OCI-LY3 (cell line): ENCODE measurements around the gene TACR1.
"Not testable (repeated sequence)": the region's sequence is repeated elsewhere in the genome, so short reads cannot be mapped to it uniquely, and the experiment has no call there.

Experiments used
- H2AFZ ChIP-seq: fragments of 200-600, 300-600 bp; shearing (Covaris generic); 2 replicates; pipeline ENCODE4 v1.6.0; 2014; ENCODE audit warnings: antibody characterized with exemption, low read depth, low read length
- H3K27ac ChIP-seq: fragments of 200-600, 300-600 bp; sonication (generic); 2 replicates; pipeline ENCODE4 v1.5.1; 2014; ENCODE audit warnings: mild to moderate bottlenecking, low read length, moderate library complexity, mixed read lengths
- H3K27me3 ChIP-seq: fragments of 200-600, 300-600 bp; sonication (generic); 2 replicates; pipeline ENCODE4 v1.6.1; 2014; ENCODE audit warnings: low read depth, low read length, mixed read lengths
- H3K36me3 ChIP-seq: fragments of 200-600, 300-600 bp; sonication (generic); replicated peaks from 2 replicates; pipeline ENCODE3; 2014; ENCODE audit warnings: low read depth, low read length, mixed read lengths
- H3K4me1 ChIP-seq: fragments of 300-600, 200-600 bp; sonication (generic); 2 replicates; pipeline ENCODE4 v1.6.1; 2014; ENCODE audit warnings: low read length, mixed read lengths
- H3K4me2 ChIP-seq: fragments of 200-600, 300-600 bp; sonication (generic); 2 replicates; pipeline ENCODE4 v1.6.1; 2014; ENCODE audit warnings: low read length, mixed read lengths
- H3K4me3 ChIP-seq: fragments of 300-600, 200-600 bp; sonication (generic); 2 replicates; pipeline ENCODE4 v1.5.1; 2014; ENCODE audit warnings: antibody characterized with exemption, mild to moderate bottlenecking, low read length, moderate library complexity
- H3K79me2 ChIP-seq: fragments of 300-600, 200-600 bp; shearing (Covaris generic); 2 replicates; pipeline ENCODE4 v1.6.1; 2014; ENCODE audit warnings: mild to moderate bottlenecking, low read length, mixed read lengths
- H3K9ac ChIP-seq: fragments of 300-600, 200-600 bp; shearing (Covaris generic); 2 replicates; pipeline ENCODE4 v1.6.0; 2014; ENCODE audit warnings: mild to moderate bottlenecking, low read length, moderate library complexity
- H3K9me3 ChIP-seq: fragments of 200-600, 300-600 bp; shearing (Covaris generic); 2 replicates; pipeline ENCODE4 v1.6.1; 2014; ENCODE audit warnings: low read length, mixed read lengths; ENCODE audit not compliant: insufficient read depth
- H4K20me1 ChIP-seq: fragments of 200-600, 300-600 bp; sonication (generic); 2 replicates; pipeline ENCODE4 v1.6.1; 2016; ENCODE audit warnings: low read length, mixed read lengths; ENCODE audit not compliant: insufficient read depth
- CTCF ChIP-seq: fragments of 200-600, 300-600 bp; sonication (generic); IDR thresholded peaks from 2 replicates; pipeline ENCODE4 v1.5.1; 2014; ENCODE audit warnings: antibody characterized with exemption, low read length, low read depth
- EZH2phosphoT487 ChIP-seq: fragments of 200-600 bp; shearing (Covaris generic); IDR thresholded peaks from 2 replicates; pipeline ENCODE4 v1.6.1; 2018; ENCODE audit warnings: antibody characterized with exemption, mixed run types, low read depth

The TACR1 gene

GRCh38 chr2:75162259-75162658 is 37.1 kb downstream of the TACR1 start:
- H3K27me3 ChIP-seq, result peaks cover 6% of the 10 kb centered on the region; the same call in 1 of the 2 replicates
- TF ChIP-seq CTCF, result no peak
- no peak for TF ChIP-seq EZH2phosphoT487
- H3K4me1 ChIP-seq, result no peaks in the 10 kb centered on the region
- no peak overlapping the region for H3K27ac ChIP-seq
- H4K20me1 ChIP-seq, result no peaks in the 10 kb centered on the region
- no peaks in the 10 kb centered on the region for H3K79me2 ChIP-seq
- H3K9ac ChIP-seq, result no peak overlapping the region
- no peaks in the 10 kb centered on the region for H3K9me3 ChIP-seq
- no peak overlapping the region for H3K4me3 ChIP-seq
- no peaks in the 10 kb centered on the region for H3K36me3 ChIP-seq
- H3K4me2 ChIP-seq, result no peak overlapping the region
- H2AFZ ChIP-seq, result no peak overlapping the region

- H3K36me3 ChIP-seq, result no peaks in the 10 kb centered on the region
- no peaks in the 10 kb centered on the region for H3K79me2 ChIP-seq
- no peak overlapping the region for H2AFZ ChIP-seq
- no peak overlapping the region for H3K4me2 ChIP-seq
- TF ChIP-seq CTCF (peak; percentile 46), EZH2phosphoT487 (no peak)
- H3K9me3 ChIP-seq, result no peaks in the 10 kb centered on the region
- H3K27ac ChIP-seq, result no peak overlapping the region
- H3K9ac ChIP-seq, result no peak overlapping the region
- no peak overlapping the region for H3K4me3 ChIP-seq
- H4K20me1 ChIP-seq, result no peaks in the 10 kb centered on the region
- no peaks in the 10 kb centered on the region for H3K4me1 ChIP-seq
- peaks cover 6% of the 10 kb centered on the region; the same call in 1 of the 2 replicates for H3K27me3 ChIP-seq
Measured at GRCh38 chr2:75157435-75157834, 41.9 kb downstream of the TACR1 start.

- Histone ChIP-seq H3K9ac (no peak overlapping the region), H3K36me3 (no peaks in the 10 kb centered on the region), H2AFZ (no peak overlapping the region), H3K9me3 (no peaks in the 10 kb centered on the region), H3K4me2 (no peak overlapping the region), H3K4me3 (no peak overlapping the region), H4K20me1 (no peaks in the 10 kb centered on the region), H3K27me3 (peaks cover 6% of the 10 kb centered on the region; the same call in 1 of the 2 replicates), H3K79me2 (no peaks in the 10 kb centered on the region), H3K4me1 (no peaks in the 10 kb centered on the region), H3K27ac (no peak overlapping the region)
- TF ChIP-seq CTCF (no peak), EZH2phosphoT487 (no peak)
Measured at GRCh38 chr2:75155115-75155514, 44.2 kb downstream of the TACR1 start.

GRCh38 chr2:75153221-75153620 is 46.1 kb downstream of the TACR1 start:
- no peak overlapping the region for H2AFZ ChIP-seq
- H4K20me1 ChIP-seq, result no peaks in the 10 kb centered on the region
- no peak overlapping the region for H3K4me3 ChIP-seq
- H3K9me3 ChIP-seq, result no peaks in the 10 kb centered on the region
- H3K9ac ChIP-seq, result no peak overlapping the region
- H3K36me3 ChIP-seq, result no peaks in the 10 kb centered on the region
- TF ChIP-seq CTCF (no peak), EZH2phosphoT487 (no peak)
- no peaks in the 10 kb centered on the region for H3K79me2 ChIP-seq
- no peak overlapping the region for H3K27ac ChIP-seq
- no peaks in the 10 kb centered on the region for H3K27me3 ChIP-seq
- H3K4me2 ChIP-seq, result no peak overlapping the region
- H3K4me1 ChIP-seq, result no peaks in the 10 kb centered on the region

GRCh38 chr2:75152243-75152642 is 47.1 kb downstream of the TACR1 start:
- H3K4me3 ChIP-seq, H3K9ac ChIP-seq, H3K4me1 ChIP-seq, H3K27ac ChIP-seq, H2AFZ ChIP-seq, H3K36me3 ChIP-seq, H3K79me2 ChIP-seq, H4K20me1 ChIP-seq, H3K9me3 ChIP-seq, H3K4me2 ChIP-seq, H3K27me3 ChIP-seq: not testable (repeated sequence)

GRCh38 chr2:75147884-75148283 is 51.4 kb downstream of the TACR1 start:
- H3K79me2 ChIP-seq, H2AFZ ChIP-seq, H3K36me3 ChIP-seq, H3K27ac ChIP-seq, H3K9me3 ChIP-seq, H3K4me1 ChIP-seq, H3K4me3 ChIP-seq, H4K20me1 ChIP-seq, H3K27me3 ChIP-seq, H3K4me2 ChIP-seq, H3K9ac ChIP-seq: not testable (repeated sequence)
